ENCODE results near the gene GPLD1.

DNA sequence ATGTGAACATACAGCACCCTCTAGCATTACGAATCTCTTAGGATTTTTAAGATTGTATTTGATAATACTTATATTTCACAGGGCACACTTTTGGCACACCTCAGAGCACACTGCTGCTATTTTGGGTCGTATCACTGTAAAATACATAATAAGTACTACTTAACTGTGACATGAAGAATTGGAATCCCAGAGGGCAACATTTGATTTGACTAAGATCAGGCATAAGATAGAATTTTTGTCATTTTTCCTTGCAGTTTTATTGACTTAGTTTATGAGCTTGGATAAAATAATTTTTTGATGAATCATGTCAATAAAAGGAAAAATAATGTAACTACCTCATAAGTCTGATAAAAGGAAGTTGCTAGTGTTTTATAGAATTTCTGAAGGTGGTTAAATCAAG, 64.3 kb downstream of the GPLD1 start:
- TF ChIP-seq ZNF274 (IDR thresholded peaks at IDR 0.05; ENCODE audit: low read depth, low read length) = no peak
- TF ChIP-seq SUZ12 (IDR thresholded peaks at IDR 0.05; ENCODE audit: extremely low read depth, insufficient read depth, insufficient read length) = no peak
- no peak for TF ChIP-seq YY1 (IDR thresholded peaks at IDR 0.05; ENCODE audit: insufficient read depth, insufficient read length)

Data from NT2/D1 (cell line).